HepG2 (cell line): ENCODE data around the gene CACNA1C.

Experiments
- CBX5 ChIP-seq: sonication (generic); formaldehyde crosslinking; IDR thresholded peaks from 2 replicates; pipeline ENCODE4 v1.4.0; 2020; ENCODE audit warnings: missing genetic modification reagents, borderline replicate concordance
- CTCF ChIP-seq: sonication (generic); formaldehyde crosslinking; IDR thresholded peaks from 2 replicates; pipeline ENCODE4 v1.5.0; 2020; ENCODE audit warnings: mild to moderate bottlenecking, missing genetic modification reagents, moderate library complexity
- HNRNPUL1 ChIP-seq: fragments of 200-400 bp; formaldehyde crosslinking; IDR thresholded peaks from 2 replicates; pipeline ENCODE4 v1.6.1; 2017; ENCODE audit warnings: low read depth, mild to moderate bottlenecking, low read length, moderate library complexity
- NFKBIZ ChIP-seq: IDR thresholded peaks from 2 replicates; pipeline ENCODE4 v1.6.1; 2018; ENCODE audit warnings: missing genetic modification reagents, missing compliant biosample characterization
- NR1H2 ChIP-seq: sonication (generic); formaldehyde crosslinking; IDR thresholded peaks from 2 replicates; pipeline ENCODE4 v1.8.1; 2022; ENCODE audit warnings: low read depth, missing genetic modification reagents, borderline replicate concordance
- PAWR ChIP-seq: sonication (generic); formaldehyde crosslinking; IDR thresholded peaks from 2 replicates; pipeline ENCODE4 v1.4.0; 2020; ENCODE audit warnings: missing genetic modification reagents, mild to moderate bottlenecking, borderline replicate concordance
- POLR2AphosphoS5 ChIP-seq: IDR thresholded peaks from 2 replicates; pipeline ENCODE4 v1.6.1; 2012; ENCODE audit warnings: low read depth, low read length
- REXO4 ChIP-seq: sonication (generic); formaldehyde crosslinking; IDR thresholded peaks from 2 replicates; pipeline ENCODE4 v1.8.0; 2022; ENCODE audit warnings: missing genetic modification reagents, mild to moderate bottlenecking, borderline replicate concordance
- SIN3A ChIP-seq: IDR thresholded peaks from 2 replicates; pipeline ENCODE4 v1.6.1; 2011; ENCODE audit warnings: low read depth, mild to moderate bottlenecking, control low read depth, low read length, borderline replicate concordance
- TARDBP ChIP-seq: sonication (generic); formaldehyde crosslinking; IDR thresholded peaks from 2 replicates; pipeline ENCODE4 v1.8.0; 2022; ENCODE audit warnings: mild to moderate bottlenecking, missing genetic modification reagents
- ZFX ChIP-seq: sonication (generic); formaldehyde crosslinking; IDR thresholded peaks from 2 replicates; pipeline ENCODE4 v1.4.0; 2020; ENCODE audit warnings: mild to moderate bottlenecking, low read depth, missing genetic modification reagents, moderate library complexity
- ZNF839 ChIP-seq: sonication (generic); formaldehyde crosslinking; IDR thresholded peaks from 2 replicates; pipeline ENCODE4 v1.4.0; 2020; ENCODE audit warnings: missing genetic modification reagents, mild to moderate bottlenecking, borderline replicate concordance
- TF ChIP-seq, protein P1 (sequence below): sonication (generic); formaldehyde crosslinking; IDR thresholded peaks from 2 replicates; pipeline ENCODE4 v1.4.0; 2020; ENCODE audit warnings: mild to moderate bottlenecking, missing genetic modification reagents
- TF ChIP-seq, protein P2 (sequence below): sonication (generic); formaldehyde crosslinking; IDR thresholded peaks from 2 replicates; pipeline ENCODE4 v1.4.0; 2020; ENCODE audit warnings: missing genetic modification reagents, borderline replicate concordance

DNA sequence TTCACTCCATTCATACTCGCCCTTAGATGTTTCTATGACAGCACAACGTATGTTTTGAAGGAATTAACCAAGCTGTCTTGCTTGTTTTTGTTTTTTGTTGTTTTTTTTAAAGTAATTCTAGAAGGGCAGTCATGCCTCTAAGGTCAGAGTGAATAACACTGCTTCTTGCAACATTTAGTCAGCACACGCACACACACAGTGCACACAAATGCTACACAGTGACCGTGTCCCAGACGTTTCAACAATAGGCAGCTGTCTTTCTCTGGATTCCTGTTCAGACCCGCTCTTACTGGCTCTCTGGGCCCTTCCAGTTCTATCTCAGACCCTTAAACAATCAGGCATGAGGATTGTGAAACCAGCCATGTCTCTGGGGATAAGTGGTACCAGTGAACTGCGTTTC, 391.0 kb downstream of the CACNA1C start:
- TF ChIP-seq CBX5 (CRISPR knock-in tag) (no peak), CTCF (CRISPR knock-in tag) (no peak), POLR2AphosphoS5 (no peak), ZFX (no peak), REXO4 (no peak), SIN3A (no peak), PAWR (CRISPR knock-in tag) (no peak), NR1H2 (CRISPR knock-in tag) (no peak), ZNF839 (no peak), HNRNPUL1 (no peak), NFKBIZ (CRISPR knock-in tag) (no peak), TARDBP (no peak)
- TF ChIP-seq, protein P1, sequence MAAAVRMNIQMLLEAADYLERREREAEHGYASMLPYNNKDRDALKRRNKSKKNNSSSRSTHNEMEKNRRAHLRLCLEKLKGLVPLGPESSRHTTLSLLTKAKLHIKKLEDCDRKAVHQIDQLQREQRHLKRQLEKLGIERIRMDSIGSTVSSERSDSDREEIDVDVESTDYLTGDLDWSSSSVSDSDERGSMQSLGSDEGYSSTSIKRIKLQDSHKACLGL (CRISPR knock-in tag), result no peak
- TF ChIP-seq, protein P2, sequence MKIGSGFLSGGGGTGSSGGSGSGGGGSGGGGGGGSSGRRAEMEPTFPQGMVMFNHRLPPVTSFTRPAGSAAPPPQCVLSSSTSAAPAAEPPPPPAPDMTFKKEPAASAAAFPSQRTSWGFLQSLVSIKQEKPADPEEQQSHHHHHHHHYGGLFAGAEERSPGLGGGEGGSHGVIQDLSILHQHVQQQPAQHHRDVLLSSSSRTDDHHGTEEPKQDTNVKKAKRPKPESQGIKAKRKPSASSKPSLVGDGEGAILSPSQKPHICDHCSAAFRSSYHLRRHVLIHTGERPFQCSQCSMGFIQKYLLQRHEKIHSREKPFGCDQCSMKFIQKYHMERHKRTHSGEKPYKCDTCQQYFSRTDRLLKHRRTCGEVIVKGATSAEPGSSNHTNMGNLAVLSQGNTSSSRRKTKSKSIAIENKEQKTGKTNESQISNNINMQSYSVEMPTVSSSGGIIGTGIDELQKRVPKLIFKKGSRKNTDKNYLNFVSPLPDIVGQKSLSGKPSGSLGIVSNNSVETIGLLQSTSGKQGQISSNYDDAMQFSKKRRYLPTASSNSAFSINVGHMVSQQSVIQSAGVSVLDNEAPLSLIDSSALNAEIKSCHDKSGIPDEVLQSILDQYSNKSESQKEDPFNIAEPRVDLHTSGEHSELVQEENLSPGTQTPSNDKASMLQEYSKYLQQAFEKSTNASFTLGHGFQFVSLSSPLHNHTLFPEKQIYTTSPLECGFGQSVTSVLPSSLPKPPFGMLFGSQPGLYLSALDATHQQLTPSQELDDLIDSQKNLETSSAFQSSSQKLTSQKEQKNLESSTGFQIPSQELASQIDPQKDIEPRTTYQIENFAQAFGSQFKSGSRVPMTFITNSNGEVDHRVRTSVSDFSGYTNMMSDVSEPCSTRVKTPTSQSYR, result no peak
